NCI-H774 (cell line): ENCODE measurements around the gene SLC25A39.
"Not testable (repeated sequence)": the region's sequence is repeated elsewhere in the genome, so short reads cannot be mapped to it uniquely, and the experiment has no call there.

Experiments
- DNase-seq: peaks from one replicate; lab custom pipeline; 2025; lab: John Stamatoyannopoulos, UW

The SLC25A39 gene, protein sequence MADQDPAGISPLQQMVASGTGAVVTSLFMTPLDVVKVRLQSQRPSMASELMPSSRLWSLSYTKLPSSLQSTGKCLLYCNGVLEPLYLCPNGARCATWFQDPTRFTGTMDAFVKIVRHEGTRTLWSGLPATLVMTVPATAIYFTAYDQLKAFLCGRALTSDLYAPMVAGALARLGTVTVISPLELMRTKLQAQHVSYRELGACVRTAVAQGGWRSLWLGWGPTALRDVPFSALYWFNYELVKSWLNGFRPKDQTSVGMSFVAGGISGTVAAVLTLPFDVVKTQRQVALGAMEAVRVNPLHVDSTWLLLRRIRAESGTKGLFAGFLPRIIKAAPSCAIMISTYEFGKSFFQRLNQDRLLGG

DNA sequence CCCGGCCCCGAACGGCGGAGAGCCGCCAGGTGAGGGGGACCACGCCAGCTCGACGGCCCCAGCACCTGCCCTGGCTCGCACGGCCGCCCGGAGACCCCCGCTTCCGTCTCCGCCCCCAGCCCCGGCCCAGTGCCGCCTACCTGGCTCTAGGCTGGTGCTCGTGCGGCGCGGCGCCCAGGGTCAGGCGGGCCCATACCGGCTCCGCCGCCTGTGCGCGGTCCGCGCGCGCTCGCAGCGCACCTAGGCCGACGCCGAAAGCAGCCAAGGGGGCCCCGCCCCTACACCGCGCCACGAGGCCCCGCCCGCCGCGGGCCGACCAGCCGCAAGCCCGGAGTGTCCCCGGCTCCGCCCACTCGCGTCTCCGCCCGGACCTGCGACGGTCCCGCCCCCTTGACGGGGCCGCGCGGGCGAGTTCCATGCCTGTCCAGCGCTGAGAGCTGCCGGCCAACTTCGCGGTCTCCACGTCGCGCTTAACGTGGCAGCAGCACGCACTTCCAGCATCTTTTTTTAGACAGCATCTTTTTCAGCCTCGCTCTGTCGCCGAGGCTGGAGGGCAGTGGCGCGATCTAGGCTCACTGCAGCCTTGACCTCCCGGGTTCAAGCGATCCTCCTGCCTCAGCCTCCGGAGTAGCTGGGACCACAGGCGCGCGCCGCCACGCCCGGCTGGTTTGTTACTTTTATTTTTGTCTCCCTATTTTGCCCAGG lies at the start of gene SLC25A39:
Gene SLC25A39, minus strand, starts transcription at position 253 of the 705 bp plus-strand sequence. CDS start 1,261 bp downstream, outside the sequence.
- peak; percentile 96 for DNase-seq

DNA sequence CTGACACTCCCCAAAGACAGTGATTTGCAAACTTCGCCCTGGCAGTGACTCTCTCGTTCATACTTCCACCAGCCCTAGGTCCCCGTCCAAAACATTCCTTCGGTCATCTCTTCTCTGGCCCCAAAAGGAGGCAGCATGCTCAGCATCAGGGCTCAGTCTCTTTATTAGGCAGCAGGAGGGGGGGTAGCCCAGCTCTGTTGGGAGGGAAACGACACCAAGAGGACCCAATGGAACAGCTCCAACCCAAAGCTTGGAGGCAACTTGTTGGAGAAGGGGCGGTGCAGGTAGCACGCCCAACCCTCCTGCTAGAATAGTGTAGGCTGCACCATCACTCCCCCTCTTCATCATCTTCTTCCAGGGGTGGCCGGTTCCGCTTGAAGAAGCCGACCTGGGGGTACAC lies 47.4 kb upstream of the SLC25A39 start:
- DNase-seq: no peak

DNA sequence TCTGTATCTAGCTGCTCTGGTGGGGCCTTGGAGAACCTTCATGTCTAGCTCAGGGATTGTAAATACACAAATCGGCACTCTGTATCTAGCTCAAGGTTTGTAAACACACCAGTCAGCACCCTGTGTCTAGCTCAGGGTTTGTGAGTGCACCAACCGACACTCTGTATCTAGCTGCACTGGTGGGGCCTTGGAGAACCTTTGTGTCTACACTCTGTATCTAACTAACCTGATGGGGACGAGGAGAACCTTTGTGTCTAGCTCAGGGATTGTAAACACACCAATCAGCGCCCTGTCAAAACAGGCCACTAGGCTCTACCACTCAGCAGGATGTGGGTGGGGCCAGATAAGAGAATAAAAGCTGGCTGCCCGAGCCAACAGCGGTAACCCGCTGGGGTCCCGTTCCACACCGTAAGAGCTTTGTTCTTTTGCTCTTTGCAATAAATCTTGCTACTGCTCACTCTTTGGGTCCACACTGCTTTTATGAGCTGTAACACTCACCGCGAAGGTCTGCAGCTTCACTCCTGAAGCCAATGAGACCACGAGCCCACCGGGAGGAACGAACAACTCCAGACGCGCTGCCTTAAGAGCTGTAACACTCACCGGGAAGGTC lies 44.9 kb upstream of the SLC25A39 start:
- not testable (repeated sequence) for DNase-seq

DNA sequence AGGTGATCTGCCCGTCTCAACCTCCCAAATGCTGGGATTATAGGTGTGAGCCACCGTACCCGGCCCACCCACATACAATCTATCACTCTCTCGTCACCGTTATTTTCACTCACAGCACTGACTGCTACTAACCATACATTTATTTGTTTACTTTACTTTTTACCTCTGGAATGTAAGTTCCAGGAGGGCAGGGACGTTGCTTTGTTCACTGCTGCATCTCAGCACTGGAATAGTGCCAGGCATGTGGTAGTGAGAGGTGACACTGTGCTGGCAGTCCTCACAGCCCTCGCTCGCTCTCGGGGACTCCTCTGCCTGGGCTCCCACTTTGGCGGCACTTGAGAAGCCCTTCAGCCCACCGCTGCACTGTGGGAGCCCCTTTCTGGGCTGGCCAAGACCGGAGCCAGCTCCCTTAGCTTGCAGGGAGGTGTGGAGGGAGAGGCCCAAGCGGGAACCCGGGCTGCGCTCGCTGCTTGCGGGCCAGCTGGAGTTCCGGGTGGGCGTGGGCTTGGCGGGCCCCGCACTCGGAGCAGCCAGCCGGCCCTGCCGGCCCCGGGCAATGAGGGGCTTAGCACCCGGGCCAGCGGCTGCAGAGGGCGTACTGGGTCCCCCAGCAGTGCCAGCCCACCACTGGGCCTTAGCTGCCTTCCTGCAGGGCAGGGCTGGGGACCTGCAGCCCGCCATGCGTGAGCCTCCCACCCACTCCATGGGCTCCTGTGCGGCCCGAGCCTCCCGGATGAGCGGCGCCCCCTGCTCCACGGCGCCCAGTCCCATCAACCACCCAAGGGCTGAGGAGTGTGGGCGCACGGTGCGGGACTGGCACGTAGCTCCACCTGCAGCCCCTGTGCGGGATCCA lies 44.0 kb upstream of the SLC25A39 start:
- DNase-seq: not testable (repeated sequence)

DNA sequence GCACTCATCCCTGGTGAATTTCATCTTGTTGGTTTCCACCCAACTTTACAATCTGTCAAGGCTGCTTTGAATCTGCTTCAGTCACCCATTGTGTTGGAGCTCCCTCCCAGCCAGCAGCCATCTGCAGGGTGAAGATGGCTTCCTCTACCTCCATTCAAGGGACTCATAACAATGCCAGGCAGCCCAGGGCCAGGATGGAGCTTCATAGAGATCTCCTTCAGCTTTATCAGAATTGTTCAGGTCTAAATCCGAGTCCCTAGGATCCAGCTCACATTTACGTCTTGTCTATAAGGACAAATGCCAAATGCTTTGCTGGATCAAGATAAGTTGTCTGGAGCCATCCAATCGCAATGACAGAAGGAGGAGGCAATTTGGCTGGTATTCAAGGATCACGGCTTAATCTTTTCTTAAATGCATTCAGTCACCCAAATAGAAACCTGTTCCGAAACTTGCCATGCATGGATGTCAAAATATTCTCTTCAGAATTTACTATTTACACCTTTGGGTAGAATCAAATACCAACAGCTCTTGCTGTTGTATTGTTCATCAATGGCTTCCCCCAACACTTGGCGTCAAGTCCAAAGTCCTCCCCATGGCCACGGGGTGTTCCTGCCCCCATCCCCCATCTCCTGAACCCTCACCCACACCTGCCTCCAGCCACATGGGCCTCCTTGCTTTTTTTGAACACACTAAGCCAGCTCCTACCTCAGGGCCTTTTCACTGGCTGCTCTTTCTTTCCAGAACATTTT lies 42.8 kb upstream of the SLC25A39 start:
- no peak for DNase-seq

DNA sequence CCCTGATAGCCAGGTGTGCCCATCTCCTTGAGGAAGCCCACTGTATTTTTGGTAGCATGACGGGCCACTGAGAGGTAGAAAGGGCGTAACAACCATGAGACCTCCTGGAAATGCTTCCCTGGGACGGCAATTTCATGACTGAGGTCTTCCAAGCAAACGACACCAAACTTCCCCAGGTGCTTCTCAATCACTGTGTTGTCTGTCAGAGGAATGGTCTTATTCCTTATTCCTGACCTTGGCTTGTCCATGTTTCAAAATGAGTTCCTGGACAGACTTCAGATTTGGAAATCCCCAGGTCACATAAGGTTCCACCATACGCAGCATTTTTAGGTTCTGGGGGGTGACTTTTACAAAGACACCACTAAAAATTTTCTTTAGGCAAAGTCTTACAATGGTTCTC lies 40.4 kb upstream of the SLC25A39 start:
- DNase-seq: not testable (repeated sequence)

DNA sequence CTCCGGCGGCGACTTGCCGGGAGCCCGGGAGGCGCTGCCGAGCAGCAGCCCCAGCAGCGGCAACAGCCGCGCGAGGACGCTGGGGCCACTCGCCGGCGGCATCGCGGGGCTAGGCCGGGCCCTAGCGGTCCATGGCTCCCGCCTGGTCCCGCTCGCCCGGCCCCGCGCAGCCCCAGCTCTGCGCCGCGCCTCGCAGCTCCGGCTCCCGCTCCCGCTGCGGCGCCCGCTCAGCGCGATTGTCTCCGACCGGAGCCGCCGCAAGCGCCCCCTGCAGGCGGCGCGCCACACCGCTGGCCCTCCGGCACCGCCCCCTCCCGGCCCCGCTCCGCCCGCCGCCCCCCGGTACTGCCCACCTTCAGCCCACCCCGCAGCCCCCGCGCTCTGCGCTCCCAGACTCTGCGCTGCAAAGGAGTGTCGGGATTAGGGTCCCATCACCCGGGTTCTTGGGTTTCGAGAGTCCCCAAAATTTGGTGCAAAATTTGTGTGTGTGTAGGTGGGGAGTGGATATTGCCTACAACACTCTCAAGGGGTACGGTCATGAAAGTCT lies 39.1 kb upstream of the SLC25A39 start, which contains the start of gene FAM171A2:
Gene FAM171A2, minus strand, starts transcription at position 241 of the 547 bp plus-strand sequence. Its CDS starts 139 bp downstream, at position 102.
- peak; percentile 55 for DNase-seq

DNA sequence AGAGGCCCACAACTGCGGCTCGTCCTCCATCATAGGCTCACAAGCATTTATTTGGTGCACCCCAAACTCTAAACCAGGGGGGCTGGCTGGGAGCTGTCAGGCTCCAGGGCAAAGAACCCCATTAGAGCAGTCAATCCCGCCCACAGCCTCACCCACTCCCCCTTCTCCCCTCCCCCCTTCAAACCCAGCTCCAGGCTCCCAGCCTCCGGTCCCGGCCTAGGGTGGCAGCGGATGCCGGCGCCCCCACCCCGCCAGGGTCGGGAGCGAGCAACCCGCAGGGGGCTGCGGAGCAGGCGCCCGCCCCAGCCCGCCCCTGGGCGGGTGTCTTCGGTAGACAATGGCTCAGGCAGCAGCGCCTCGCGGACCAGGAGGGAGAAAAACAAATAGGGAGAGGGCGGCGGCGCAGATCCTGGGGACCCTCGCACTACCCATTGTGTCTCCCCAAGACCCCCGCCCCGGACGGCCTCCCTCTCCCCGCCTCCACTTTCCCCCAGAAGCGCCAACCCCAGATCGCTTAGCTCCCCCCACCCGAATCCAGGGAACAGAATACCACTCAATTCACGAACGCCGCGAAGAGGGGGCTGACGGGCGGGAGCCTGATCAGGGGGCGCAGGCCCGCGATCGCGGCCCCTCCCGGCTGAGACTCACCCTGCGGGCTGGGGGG lies 38.5 kb upstream of the SLC25A39 start:
- DNase-seq: peak; percentile 20

DNA sequence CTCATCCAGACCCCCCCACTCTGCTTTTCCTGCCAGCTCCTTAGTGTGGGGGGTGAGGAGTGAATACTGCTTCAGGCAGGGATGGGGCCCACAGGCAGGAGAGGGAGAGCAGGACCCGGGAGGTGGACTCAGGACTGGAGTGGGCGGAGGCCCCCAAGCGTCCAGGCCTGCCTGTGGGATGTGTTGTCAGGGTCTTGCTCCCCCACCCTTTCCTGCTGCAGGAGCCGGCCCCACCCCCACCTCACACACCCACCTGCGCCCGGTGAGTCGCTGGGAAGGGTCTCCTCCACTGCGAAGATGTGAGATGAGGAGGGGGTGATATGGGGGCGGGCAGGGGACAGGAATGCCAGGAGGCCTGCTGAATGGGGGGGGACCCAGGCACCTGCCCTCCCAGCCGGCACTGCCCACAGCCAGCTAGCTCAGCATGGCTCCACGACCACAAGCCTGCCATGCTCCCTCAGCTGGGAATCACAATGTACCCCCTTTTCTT lies 37.9 kb upstream of the SLC25A39 start:
- no peak for DNase-seq

DNA sequence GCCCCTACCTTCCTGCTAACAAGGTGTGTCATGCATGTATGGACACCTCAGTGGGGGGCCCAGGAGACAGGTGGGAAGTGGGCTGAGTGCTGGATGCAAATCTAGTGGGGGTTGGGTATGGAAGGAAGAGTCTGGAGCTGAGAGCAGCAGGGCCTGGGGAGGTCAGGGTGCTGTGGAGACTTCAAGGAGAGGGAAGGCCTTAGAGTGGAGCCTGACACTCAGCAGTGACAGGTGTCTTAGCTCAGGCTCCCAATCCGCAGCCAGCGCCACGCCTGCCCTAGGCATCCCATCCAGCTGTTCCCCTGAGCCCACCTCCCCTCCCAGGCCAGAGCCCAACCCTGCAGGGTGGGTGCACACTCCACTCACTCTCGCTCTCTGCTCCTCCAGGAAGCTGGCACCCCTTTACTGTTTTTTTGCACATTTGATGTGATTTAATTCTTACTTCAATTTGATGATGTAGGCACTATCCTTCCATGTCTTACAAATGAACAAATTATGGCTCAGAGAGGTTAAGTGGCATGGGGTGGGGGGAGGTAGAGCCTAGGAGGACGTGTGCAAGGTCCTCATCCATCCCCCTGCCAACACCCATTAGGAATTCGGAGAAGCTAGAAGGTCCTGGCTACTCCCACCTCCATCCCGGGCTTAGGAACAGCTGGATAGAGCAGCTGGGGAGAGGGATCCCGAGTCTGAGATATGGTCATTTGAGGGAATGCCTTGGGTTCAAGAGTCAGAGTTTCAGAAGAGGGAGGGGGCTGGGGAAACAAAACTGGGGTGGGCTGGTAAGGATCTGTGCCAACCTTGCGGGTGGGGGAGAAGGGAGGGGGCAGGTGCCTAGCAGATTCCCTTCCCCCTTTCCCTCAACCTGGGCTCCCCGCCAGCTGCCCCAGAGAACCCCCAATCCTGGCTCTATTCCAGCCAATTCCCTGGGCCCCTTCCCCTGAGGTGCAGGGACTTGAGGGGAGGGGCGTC lies 37.0 kb upstream of the SLC25A39 start:
- no peak for DNase-seq

DNA sequence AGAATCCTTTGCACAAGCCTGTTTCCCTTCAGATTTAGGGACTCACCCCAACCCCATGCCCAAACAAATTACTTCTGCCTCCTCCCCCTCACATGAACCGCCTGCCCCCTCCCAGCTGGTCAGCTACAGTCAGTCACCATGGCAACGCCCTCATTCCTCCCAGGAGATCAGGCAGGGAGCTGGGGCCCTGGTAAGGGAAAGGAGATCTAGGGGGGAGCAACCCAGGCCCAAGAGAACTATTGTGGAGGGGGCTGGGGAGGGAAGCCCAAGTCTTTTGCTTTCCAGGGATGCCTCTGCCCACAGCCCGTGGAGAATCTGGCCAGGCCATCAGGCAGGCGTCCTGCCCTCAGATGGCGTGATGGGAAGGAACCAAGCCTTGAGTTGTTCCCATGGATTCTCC lies 36.2 kb upstream of the SLC25A39 start:
- DNase-seq: no peak

DNA sequence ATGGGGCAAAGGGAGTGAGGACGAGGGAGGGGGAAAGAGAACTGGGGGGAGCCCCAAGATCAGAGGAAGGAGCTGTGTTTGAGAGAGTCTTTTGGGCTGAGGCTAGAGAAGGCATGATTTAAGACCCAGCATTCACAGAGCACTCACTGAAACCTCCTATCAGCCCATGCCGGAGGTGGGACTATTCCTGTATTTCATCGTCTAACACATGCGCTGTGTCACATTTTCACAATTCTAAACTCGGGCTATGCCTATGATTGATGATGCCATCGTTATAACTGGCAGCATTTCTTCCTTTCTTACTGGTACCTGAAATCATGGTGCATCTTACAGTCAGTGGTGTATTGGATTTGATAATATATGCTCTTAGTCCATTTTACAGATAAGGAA lies 35.5 kb upstream of the SLC25A39 start:
- DNase-seq: no peak

DNA sequence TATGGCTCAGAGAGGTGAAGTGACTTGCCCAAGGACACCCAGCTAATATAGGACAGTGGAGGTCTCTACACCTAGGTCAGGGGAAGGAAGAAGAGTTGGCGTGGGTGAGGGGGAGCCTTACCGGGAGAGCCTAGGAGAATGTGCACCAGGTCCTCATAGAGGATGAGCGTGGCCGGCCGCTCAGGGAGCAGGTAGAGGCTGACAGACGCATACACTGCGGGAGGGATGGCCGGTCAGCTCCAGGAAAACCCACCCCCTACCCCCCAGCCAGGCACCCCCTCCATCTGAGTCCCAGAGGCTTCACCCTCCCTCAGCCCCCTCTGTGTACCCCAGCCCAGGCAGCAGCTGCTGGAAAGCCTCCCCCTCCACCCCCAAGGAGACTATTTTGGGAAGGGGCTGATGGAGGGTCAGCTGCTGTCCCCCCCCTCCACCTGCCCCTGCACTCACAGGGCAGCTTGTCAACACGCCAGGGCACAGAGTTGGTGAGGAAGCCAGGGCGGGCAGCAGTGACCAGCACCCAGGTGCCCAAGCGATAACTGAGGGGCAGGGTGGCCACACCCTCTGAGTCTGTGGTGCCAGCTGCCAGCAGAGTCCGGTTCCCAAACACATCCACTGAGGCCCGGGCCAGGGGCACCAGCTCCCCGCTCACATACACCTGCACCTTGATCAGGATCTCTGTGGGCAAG lies 35.0 kb upstream of the SLC25A39 start:
- no peak for DNase-seq

DNA sequence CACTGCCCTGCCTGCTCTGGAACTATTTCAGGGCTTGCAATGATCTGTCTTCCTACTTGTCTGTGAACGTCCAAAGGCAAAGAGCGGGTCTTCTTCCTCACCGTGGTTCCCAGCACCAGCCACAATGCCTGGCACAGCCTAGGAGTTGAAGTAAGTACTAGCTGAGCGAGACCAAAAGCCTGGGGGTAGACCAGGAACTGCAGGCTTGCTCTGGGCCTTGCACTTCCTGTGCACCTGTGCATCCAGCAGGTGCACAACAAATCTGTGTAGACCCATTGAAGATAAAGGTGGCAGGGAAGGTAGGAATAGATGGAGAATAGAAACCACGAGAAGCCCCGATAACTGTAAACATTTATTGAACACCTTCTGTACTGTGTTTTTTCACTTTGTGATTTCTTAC lies 34.4 kb upstream of the SLC25A39 start:
- DNase-seq: no peak

DNA sequence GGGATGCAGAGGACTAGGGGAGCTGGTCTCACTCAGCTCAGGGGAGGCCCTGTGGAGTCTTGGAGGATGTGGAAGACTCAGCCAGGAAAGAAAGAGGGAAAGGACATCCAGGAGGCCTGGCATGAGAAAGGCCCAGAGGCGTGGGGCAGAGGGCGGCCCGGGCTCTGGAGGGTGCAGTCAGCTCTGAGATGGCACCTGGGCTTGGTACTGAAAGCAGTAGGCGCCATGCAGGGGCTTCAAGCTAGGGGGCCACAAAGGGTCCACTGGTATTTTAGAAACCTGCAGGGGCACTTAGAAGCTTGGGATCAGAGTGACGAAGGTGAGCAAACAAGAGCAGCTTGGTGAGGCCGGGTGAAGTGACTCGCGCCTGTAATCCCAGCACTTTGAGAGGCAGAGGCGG lies 33.4 kb upstream of the SLC25A39 start:
- no peak for DNase-seq

DNA sequence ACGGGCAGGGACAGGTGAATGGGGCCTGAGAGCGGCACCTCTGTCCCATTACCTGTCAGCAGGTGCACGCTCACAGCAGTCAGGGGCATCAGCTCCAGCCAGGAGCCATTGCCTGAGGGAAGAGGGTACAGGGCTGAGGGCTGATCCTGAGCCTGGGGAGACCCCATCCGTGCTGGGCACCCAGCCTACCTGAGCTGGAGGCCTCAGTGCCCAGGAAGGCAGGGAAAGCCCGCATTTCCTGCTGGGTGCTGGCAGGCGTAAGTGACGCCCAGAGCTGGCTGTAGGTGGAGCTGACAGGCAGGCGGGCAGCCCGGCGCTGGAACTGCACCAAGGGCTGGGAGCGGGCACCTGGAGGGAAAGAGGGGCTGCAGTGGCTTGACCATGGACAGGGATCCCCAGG lies 31.6 kb upstream of the SLC25A39 start:
- no peak for DNase-seq

DNA sequence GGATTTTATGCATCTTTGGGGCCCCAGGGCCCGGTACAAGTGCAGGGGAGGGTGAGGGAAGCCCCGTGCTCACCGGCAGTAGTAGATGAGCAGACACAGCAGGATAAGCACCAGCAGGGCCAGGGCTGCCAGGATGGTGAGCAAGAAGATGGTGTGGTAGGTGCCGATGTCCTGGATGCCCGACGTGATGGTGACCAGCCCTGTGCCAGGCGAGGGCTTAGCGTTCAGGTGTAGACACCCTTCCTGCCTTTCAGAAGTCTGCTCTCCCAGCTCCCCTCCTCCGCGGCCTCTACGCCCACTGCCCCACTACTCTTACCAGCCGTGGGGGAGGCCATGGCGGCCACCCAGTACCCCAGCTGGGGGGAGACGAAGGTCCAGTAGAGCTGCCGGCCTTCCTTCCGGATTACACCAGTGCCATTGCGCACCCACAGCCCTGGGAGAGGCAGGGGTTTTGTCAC lies 31.0 kb upstream of the SLC25A39 start:
- DNase-seq: no peak
